ENCODE results near the gene CABLES2.
A peak's percentile ranks its signal among the peaks of the same experiment; 100 is the strongest.

The CABLES2 gene

GRCh38 chr20:62357187-62357667 lies 49.9 kb downstream of the CABLES2 start:
- Histone ChIP-seq H3K36me3 (ENCODE audit: insufficient read depth, low read length) (no peaks in the 10 kb centered on the region), H3K9ac (ENCODE audit: low read depth, low read length) (peak overlapping the region; percentile 36), H3K27me3 (ENCODE audit: control insufficient read depth, insufficient read depth, low read length) (no peaks in the 10 kb centered on the region), H3K4me2 (ENCODE audit: low read length) (peak overlapping the region; percentile 80), H3K4me1 (ENCODE audit: control insufficient read depth, insufficient read depth, low read length) (peaks cover 70% of the 10 kb centered on the region), H3K9me3 (replicated peaks; ENCODE audit: low read length) (no peaks in the 10 kb centered on the region), H3K4me3 (ENCODE audit: low read length) (peak overlapping the region; percentile 44)

- H3K4me1 ChIP-seq (ENCODE audit: control insufficient read depth, insufficient read depth, low read length), result peaks cover 71% of the 10 kb centered on the region
These were observed 50.4 kb downstream of the CABLES2 start for GRCh38 chr20:62356589-62357186.

GRCh38 chr20:62355878-62356588 lies 51.1 kb downstream of the CABLES2 start:
- Histone ChIP-seq H3K9ac (ENCODE audit: low read depth, low read length) (peak overlapping the region; percentile 36), H3K4me3 (ENCODE audit: low read length) (peak overlapping the region; percentile 44), H3K4me1 (ENCODE audit: control insufficient read depth, insufficient read depth, low read length) (peaks cover 71% of the 10 kb centered on the region), H3K9me3 (replicated peaks; ENCODE audit: low read length) (no peaks in the 10 kb centered on the region), H3K27me3 (ENCODE audit: control insufficient read depth, insufficient read depth, low read length) (no peaks in the 10 kb centered on the region), H3K36me3 (ENCODE audit: insufficient read depth, low read length) (peaks cover 8% of the 10 kb centered on the region), H3K4me2 (ENCODE audit: low read length) (peak overlapping the region; percentile 80)

More at GRCh38 chr20:62356589-62357186, 50.4 kb downstream of the CABLES2 start:
- Histone ChIP-seq H3K4me3 (ENCODE audit: low read length) (peak overlapping the region; percentile 44), H3K27me3 (ENCODE audit: control insufficient read depth, insufficient read depth, low read length) (no peaks in the 10 kb centered on the region), H3K9me3 (replicated peaks; ENCODE audit: low read length) (no peaks in the 10 kb centered on the region), H3K36me3 (ENCODE audit: insufficient read depth, low read length) (peaks cover 3% of the 10 kb centered on the region), H3K9ac (ENCODE audit: low read depth, low read length) (peak overlapping the region; percentile 36), H3K4me2 (ENCODE audit: low read length) (peak overlapping the region; percentile 80)

GRCh38 chr20:62355516-62355877 lies 51.6 kb downstream of the CABLES2 start:
- no peaks in the 10 kb centered on the region for H3K9me3 ChIP-seq (replicated peaks; ENCODE audit: low read length)
- H3K4me2 ChIP-seq (ENCODE audit: low read length), result peak overlapping the region; percentile 80
- peaks cover 66% of the 10 kb centered on the region for H3K4me1 ChIP-seq (ENCODE audit: control insufficient read depth, insufficient read depth, low read length)
- peaks cover 14% of the 10 kb centered on the region for H3K36me3 ChIP-seq (ENCODE audit: insufficient read depth, low read length)
- no peaks in the 10 kb centered on the region for H3K27me3 ChIP-seq (ENCODE audit: control insufficient read depth, insufficient read depth, low read length)
- no peak overlapping the region for H3K4me3 ChIP-seq (ENCODE audit: low read length)
- peak overlapping the region; percentile 36 for H3K9ac ChIP-seq (ENCODE audit: low read depth, low read length)

- Histone ChIP-seq H3K36me3 (ENCODE audit: insufficient read depth, low read length) (peaks cover 15% of the 10 kb centered on the region), H3K4me1 (ENCODE audit: control insufficient read depth, insufficient read depth, low read length) (peaks cover 64% of the 10 kb centered on the region)
These were observed 52.2 kb downstream of the CABLES2 start for GRCh38 chr20:62354811-62355341.

GRCh38 chr20:62354031-62354808 lies 52.9 kb downstream of the CABLES2 start:
- Histone ChIP-seq H3K36me3 (ENCODE audit: insufficient read depth, low read length) (peaks cover 15% of the 10 kb centered on the region), H3K4me3 (ENCODE audit: low read length) (no peak overlapping the region), H3K4me2 (ENCODE audit: low read length) (no peak overlapping the region), H3K4me1 (ENCODE audit: control insufficient read depth, insufficient read depth, low read length) (peaks cover 58% of the 10 kb centered on the region), H3K27me3 (ENCODE audit: control insufficient read depth, insufficient read depth, low read length) (no peaks in the 10 kb centered on the region), H3K9ac (ENCODE audit: low read depth, low read length) (no peak overlapping the region), H3K9me3 (replicated peaks; ENCODE audit: low read length) (no peaks in the 10 kb centered on the region)

More at GRCh38 chr20:62354811-62355341, 52.2 kb downstream of the CABLES2 start:
- Histone ChIP-seq H3K27me3 (ENCODE audit: control insufficient read depth, insufficient read depth, low read length) (no peaks in the 10 kb centered on the region), H3K4me2 (ENCODE audit: low read length) (peak overlapping the region; percentile 80), H3K9me3 (replicated peaks; ENCODE audit: low read length) (no peaks in the 10 kb centered on the region), H3K9ac (ENCODE audit: low read depth, low read length) (peak overlapping the region; percentile 36), H3K4me3 (ENCODE audit: low read length) (no peak overlapping the region)

GRCh38 chr20:62353289-62354030 lies 53.6 kb downstream of the CABLES2 start:
- no peak overlapping the region for H3K4me3 ChIP-seq (ENCODE audit: low read length)
- H3K4me1 ChIP-seq (ENCODE audit: control insufficient read depth, insufficient read depth, low read length), result peaks cover 50% of the 10 kb centered on the region
- H3K27me3 ChIP-seq (ENCODE audit: control insufficient read depth, insufficient read depth, low read length), result no peaks in the 10 kb centered on the region
- no peak overlapping the region for H3K9ac ChIP-seq (ENCODE audit: low read depth, low read length)
- peaks cover 15% of the 10 kb centered on the region for H3K36me3 ChIP-seq (ENCODE audit: insufficient read depth, low read length)
- H3K4me2 ChIP-seq (ENCODE audit: low read length), result no peak overlapping the region
- no peaks in the 10 kb centered on the region for H3K9me3 ChIP-seq (replicated peaks; ENCODE audit: low read length)

- H3K4me3 ChIP-seq (ENCODE audit: low read length), result no peak overlapping the region
- peaks cover 42% of the 10 kb centered on the region for H3K4me1 ChIP-seq (ENCODE audit: control insufficient read depth, insufficient read depth, low read length)
- no peaks in the 10 kb centered on the region for H3K9me3 ChIP-seq (replicated peaks; ENCODE audit: low read length)
- H3K27me3 ChIP-seq (ENCODE audit: control insufficient read depth, insufficient read depth, low read length), result no peaks in the 10 kb centered on the region
- no peak overlapping the region for H3K9ac ChIP-seq (ENCODE audit: low read depth, low read length)
- peaks cover 15% of the 10 kb centered on the region for H3K36me3 ChIP-seq (ENCODE audit: insufficient read depth, low read length)
- peak overlapping the region; percentile 30 for H3K4me2 ChIP-seq (ENCODE audit: low read length)
These were observed 54.4 kb downstream of the CABLES2 start for GRCh38 chr20:62352402-62353288.

GRCh38 chr20:62351469-62352401 lies 55.4 kb downstream of the CABLES2 start:
- Histone ChIP-seq H3K4me1 (ENCODE audit: control insufficient read depth, insufficient read depth, low read length) (peaks cover 33% of the 10 kb centered on the region), H3K9ac (ENCODE audit: low read depth, low read length) (no peak overlapping the region), H3K4me3 (ENCODE audit: low read length) (no peak overlapping the region), H3K36me3 (ENCODE audit: insufficient read depth, low read length) (peaks cover 15% of the 10 kb centered on the region), H3K9me3 (replicated peaks; ENCODE audit: low read length) (no peaks in the 10 kb centered on the region), H3K4me2 (ENCODE audit: low read length) (no peak overlapping the region), H3K27me3 (ENCODE audit: control insufficient read depth, insufficient read depth, low read length) (no peaks in the 10 kb centered on the region)
